Skeletal muscle tissue (tissue), 4 donors: ENCODE data around the gene CPE. TPM values are rescaled to one million over a fixed set of nuclear protein-coding genes. Genes with fewer than 3 reads are reported as not detected.

Source experiments
- H3K27ac ChIP-seq: one replicate; pipeline ENCODE4 v1.7.0; 2013; ENCODE audit warnings: mild to moderate bottlenecking, low read depth, low read length, inconsistent platforms
- H3K27me3 ChIP-seq, 3 donors: one replicate each; pipeline ENCODE4 v1.7.0; 2013; ENCODE audit warnings: low read length in 3 of 3; ENCODE audit not compliant: control insufficient read depth in 3 of 3, insufficient read depth in 3 of 3
- H3K36me3 ChIP-seq, 3 donors: one replicate each; pipeline ENCODE4 v1.7.0; 2013; ENCODE audit warnings: low read length in 3 of 3; ENCODE audit not compliant: control insufficient read depth in 3 of 3, insufficient read depth in 3 of 3
- H3K4me1 ChIP-seq, 3 donors: one replicate each; pipeline ENCODE4 v1.7.0; 2013; ENCODE audit warnings: low read length in 3 of 3, mild to moderate bottlenecking in 3 of 3; ENCODE audit not compliant: control insufficient read depth in 3 of 3, insufficient read depth in 3 of 3
- H3K4me3 ChIP-seq, 3 donors: one replicate each; pipeline ENCODE4 v1.7.0; 2013; ENCODE audit warnings: low read length in 3 of 3
- H3K9ac ChIP-seq, 3 donors: one replicate each; pipeline ENCODE4 v1.7.0; 2013; ENCODE audit warnings: low read length in 3 of 3, mild to moderate bottlenecking in 3 of 3, moderate library complexity in 2 of 3, low read depth in 1 of 3
- H3K9me3 ChIP-seq, 3 donors: one replicate each; pipeline ENCODE4 v1.7.0; 2013; ENCODE audit warnings: low read length in 3 of 3; ENCODE audit not compliant: control insufficient read depth in 3 of 3
- total RNA-seq: library from RNA; depleted of rRNA; stranded (reverse); fragments of >200 nt; gene quantifications from one replicate; pipeline ENCODE4 v1.2.3, GENCODE V29; 2014
- donor health status: Osteomylitis.

The CPE gene
- total RNA-seq, 1 donor from 2014 or later, result 89.8 TPM

- Histone ChIP-seq H3K27me3 (no peaks in the 10 kb centered on the region), H3K4me1 (peaks cover 0 to 3% (median 0%) of the 10 kb centered on the region in 3 donors), H3K4me3 (no peak overlapping the region), H3K9ac (no peak overlapping the region), H3K36me3 (no peaks in the 10 kb centered on the region), H3K27ac (no peak overlapping the region), H3K9me3 (no peaks in the 10 kb centered on the region)
Measured at GRCh38 chr4:165393704-165394103, 14.9 kb downstream of the CPE start.

- no peaks in the 10 kb centered on the region for H3K27me3 ChIP-seq
- no peaks in the 10 kb centered on the region for H3K36me3 ChIP-seq
- no peaks in the 10 kb centered on the region for H3K9me3 ChIP-seq
- peaks cover 0 to 3% (median 0%) of the 10 kb centered on the region in 3 donors for H3K4me1 ChIP-seq
- no peak overlapping the region for H3K4me3 ChIP-seq
- H3K9ac ChIP-seq, result no peak overlapping the region
- H3K27ac ChIP-seq, result no peak overlapping the region
Measured at GRCh38 chr4:165394275-165394674, 15.5 kb downstream of the CPE start.

- no peaks in the 10 kb centered on the region for H3K36me3 ChIP-seq
- no peaks in the 10 kb centered on the region for H3K27me3 ChIP-seq
- H3K27ac ChIP-seq, result no peak overlapping the region
- H3K4me3 ChIP-seq, result no peak overlapping the region
- no peak overlapping the region for H3K9ac ChIP-seq
- peaks cover 0 to under 1% (median 0%) of the 10 kb centered on the region in 3 donors for H3K4me1 ChIP-seq
- no peaks in the 10 kb centered on the region for H3K9me3 ChIP-seq
Measured at GRCh38 chr4:165398570-165398969, 19.8 kb downstream of the CPE start.

- Histone ChIP-seq H3K4me1 (no peaks in the 10 kb centered on the region), H3K9ac (no peak overlapping the region), H3K9me3 (no peaks in the 10 kb centered on the region), H3K27me3 (no peaks in the 10 kb centered on the region), H3K27ac (no peak overlapping the region), H3K36me3 (peaks cover 0 to 4% (median 0%) of the 10 kb centered on the region in 3 donors), H3K4me3 (no peak overlapping the region)
Measured at GRCh38 chr4:165402375-165402774, 23.6 kb downstream of the CPE start.

- Histone ChIP-seq H3K27me3 (no peaks in the 10 kb centered on the region), H3K4me1 (no peaks in the 10 kb centered on the region), H3K27ac (no peak overlapping the region), H3K9ac (no peak overlapping the region), H3K36me3 (peaks cover 0 to 4% (median 0%) of the 10 kb centered on the region in 3 donors), H3K9me3 (no peaks in the 10 kb centered on the region), H3K4me3 (no peak overlapping the region)
Measured at GRCh38 chr4:165403048-165403447, 24.2 kb downstream of the CPE start.

GRCh38 chr4:165403637-165404036 lies 24.8 kb downstream of the CPE start:
- Histone ChIP-seq H3K9ac (no peak overlapping the region), H3K9me3 (no peaks in the 10 kb centered on the region), H3K27me3 (no peaks in the 10 kb centered on the region), H3K27ac (no peak overlapping the region), H3K36me3 (peaks cover 0 to 4% (median 0%) of the 10 kb centered on the region in 3 donors), H3K4me1 (no peaks in the 10 kb centered on the region), H3K4me3 (no peak overlapping the region)

- peaks cover 0 to 4% (median 0%) of the 10 kb centered on the region in 3 donors for H3K36me3 ChIP-seq
- H3K27me3 ChIP-seq, result no peaks in the 10 kb centered on the region
- H3K9me3 ChIP-seq, result no peaks in the 10 kb centered on the region
- H3K4me1 ChIP-seq, result no peaks in the 10 kb centered on the region
- no peak overlapping the region for H3K27ac ChIP-seq
- H3K9ac ChIP-seq, result no peak overlapping the region
- H3K4me3 ChIP-seq, result no peak overlapping the region
Measured at GRCh38 chr4:165404080-165404479, 25.3 kb downstream of the CPE start.

- Histone ChIP-seq H3K9ac (no peak overlapping the region), H3K27me3 (no peaks in the 10 kb centered on the region), H3K4me1 (no peaks in the 10 kb centered on the region), H3K36me3 (peaks cover 0 to 4% (median 0%) of the 10 kb centered on the region in 3 donors), H3K9me3 (no peaks in the 10 kb centered on the region), H3K27ac (no peak overlapping the region), H3K4me3 (no peak overlapping the region)
Measured at GRCh38 chr4:165404696-165405095, 25.9 kb downstream of the CPE start.

- H3K9ac ChIP-seq, result no peak overlapping the region
- H3K27ac ChIP-seq, result no peak overlapping the region
- no peaks in the 10 kb centered on the region for H3K36me3 ChIP-seq
- H3K4me1 ChIP-seq, result no peaks in the 10 kb centered on the region
- no peaks in the 10 kb centered on the region for H3K9me3 ChIP-seq
- no peak overlapping the region for H3K4me3 ChIP-seq
- H3K27me3 ChIP-seq, result no peaks in the 10 kb centered on the region
Measured at GRCh38 chr4:165410214-165410613, 31.4 kb downstream of the CPE start.

- no peaks in the 10 kb centered on the region for H3K36me3 ChIP-seq
- H3K9ac ChIP-seq, result no peak overlapping the region
- no peaks in the 10 kb centered on the region for H3K27me3 ChIP-seq
- no peak overlapping the region for H3K4me3 ChIP-seq
- no peaks in the 10 kb centered on the region for H3K9me3 ChIP-seq
- H3K27ac ChIP-seq, result no peak overlapping the region
- H3K4me1 ChIP-seq, result no peaks in the 10 kb centered on the region
Measured at GRCh38 chr4:165415910-165416309, 37.1 kb downstream of the CPE start.

GRCh38 chr4:165418073-165418472 lies 39.3 kb downstream of the CPE start:
- Histone ChIP-seq H3K4me3 (no peak overlapping the region), H3K27me3 (no peaks in the 10 kb centered on the region), H3K9me3 (no peaks in the 10 kb centered on the region), H3K27ac (no peak overlapping the region), H3K4me1 (no peaks in the 10 kb centered on the region), H3K9ac (no peak overlapping the region), H3K36me3 (no peaks in the 10 kb centered on the region)
